NCI-H187 (cell line): ENCODE measurements around the gene GNA12.
"Not testable (repeated sequence)": the region's sequence is repeated elsewhere in the genome, so short reads cannot be mapped to it uniquely, and the experiment has no call there.

Experiments
- DNase-seq, 2 experiments: peaks; one replicate each; lab custom pipeline; 2025; lab: John Stamatoyannopoulos, UW

Gene GNA12

DNA sequence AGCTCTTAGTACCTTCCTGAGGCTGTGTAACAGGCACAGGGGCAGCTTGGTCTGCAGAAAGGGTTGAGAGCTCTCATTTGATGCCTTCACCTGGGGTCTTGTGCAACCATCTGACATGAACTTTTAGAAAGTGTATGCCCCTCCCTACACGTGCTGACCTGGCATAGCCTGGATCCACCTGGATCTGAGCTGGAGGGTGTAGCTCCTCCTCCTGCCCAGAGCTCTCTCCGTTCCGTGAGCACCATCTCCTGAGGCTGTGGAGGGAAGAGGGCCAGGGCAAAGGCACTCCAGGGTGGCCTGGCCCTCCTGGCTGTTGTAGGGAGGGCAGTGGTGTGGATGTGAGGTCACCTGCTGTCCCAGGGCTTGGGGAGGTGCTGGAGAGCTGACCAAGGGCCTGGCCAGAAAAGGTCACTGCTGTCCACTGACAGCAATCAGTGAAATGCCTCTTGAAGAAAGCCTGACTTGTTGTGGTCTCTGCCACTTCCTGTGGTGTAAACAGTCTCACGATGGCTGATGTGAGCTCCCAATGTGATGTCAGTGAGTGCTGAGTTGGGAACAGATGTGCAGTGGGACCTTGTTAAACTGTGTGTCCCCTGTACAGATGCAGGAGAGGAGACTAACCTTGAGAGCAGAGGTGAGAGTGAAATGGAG, 133.1 kb downstream of the GNA12 start:
- no peak for DNase-seq

DNA sequence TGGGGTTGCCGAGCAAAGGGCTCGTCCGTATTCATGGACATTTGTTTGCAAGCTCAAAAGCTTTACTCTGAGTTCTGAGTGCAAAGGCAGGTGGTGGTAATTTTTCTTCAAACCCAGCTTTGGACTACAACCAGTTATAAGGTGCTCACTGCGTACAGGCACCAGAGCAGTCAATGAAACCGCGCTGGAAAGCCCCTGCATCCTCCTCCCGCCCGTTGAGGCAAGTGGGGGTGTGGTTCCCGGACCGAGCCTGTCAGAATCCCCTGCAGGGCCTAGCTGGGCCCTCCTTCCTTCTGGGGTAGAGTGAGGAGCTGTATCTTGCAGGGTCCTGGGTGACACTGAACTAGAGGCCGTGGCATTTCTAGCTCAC, 133.8 kb downstream of the GNA12 start:
- no peak for DNase-seq

DNA sequence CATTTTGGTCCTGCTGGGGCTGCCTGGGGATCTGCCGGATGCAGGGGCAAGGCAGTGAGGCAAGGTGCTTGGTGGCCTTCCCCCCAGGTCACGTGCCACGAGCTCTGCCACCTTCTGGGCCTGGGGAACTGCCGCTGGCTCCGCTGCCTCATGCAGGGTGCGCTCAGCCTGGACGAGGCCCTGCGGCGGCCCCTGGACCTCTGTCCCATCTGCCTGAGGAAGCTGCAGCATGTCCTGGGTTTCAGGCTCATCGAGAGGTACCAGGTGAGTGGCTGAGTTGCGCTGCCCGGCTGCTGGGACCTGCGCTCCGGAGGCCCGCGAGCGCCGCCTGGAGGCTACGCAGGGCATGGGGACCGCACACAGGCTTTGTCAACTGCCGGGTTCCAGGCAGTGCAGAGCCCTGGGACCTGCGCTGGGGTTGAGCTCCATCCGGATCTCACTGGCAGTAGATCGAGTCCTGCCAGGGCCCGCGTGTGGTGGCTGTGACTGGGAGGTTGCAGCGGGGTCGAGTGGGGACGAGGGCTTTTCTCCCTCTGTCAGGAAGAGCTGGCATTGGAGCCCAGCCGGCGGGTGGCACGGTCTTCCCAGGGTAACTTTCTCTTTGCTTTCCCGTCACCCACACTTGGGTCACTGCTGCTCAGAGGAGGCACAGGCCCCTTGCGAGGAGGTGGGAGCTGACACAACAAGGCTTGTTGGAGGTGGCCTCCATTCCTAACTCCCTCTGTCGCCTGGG, 134.4 kb downstream of the GNA12 start:
- peak; percentile 52 to 53 for DNase-seq

DNA sequence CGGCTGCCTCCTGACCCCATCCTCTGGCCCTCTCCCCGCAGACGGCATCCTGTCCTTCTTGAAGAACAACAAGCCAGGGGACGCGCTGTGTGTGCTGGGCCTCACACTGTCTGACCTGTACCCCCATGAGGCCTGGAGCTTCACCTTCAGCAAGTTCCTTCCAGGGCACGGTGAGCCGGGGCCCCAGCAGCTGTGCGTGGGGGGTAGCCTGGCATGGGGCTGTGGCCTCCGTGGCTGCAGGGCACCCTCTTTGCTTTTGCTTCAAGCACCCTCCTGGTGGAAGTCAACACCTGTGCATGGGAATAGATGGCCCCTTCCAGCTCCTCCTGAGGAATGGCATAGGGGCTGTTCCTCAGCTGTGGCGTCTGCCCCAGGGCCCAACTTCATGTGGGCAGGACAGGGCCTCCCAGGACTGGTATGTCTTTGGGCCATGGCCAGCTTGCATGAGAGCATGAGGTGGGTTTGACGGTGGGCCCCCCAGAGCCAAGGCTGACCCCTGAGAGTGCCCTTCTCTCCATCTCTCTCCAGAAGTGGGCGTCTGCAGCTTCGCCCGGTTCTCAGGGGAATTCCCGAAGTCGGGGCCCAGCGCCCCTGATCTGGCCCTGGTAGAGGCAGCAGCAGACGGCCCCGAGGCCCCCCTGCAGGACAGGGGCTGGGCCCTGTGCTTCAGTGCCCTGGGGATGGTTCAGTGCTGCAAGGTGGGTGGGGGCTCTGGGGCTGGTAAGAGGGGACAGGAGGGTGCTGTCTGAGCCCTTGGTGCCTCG, 135.4 kb downstream of the GNA12 start:
- no peak for DNase-seq

DNA sequence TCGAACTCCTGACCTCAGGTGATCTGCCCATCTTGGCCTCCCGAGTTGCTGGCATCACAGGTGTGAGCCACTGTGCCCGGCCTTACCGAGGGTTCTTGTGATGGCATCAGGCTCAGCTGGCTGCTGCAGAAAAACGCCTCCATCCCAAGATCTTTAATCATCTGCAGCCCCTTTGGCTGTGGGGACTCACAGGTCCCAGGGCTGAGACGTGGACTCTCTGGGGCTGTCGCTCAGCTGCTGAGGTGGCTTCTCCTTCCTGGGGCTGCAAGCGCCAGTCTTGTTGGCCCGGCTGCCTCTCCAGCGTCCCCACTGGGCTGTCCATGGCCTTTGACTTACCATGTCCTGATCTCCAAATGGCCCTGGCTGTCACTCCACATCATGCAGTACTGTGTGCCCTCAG, 136.1 kb downstream of the GNA12 start:
- no peak for DNase-seq

DNA sequence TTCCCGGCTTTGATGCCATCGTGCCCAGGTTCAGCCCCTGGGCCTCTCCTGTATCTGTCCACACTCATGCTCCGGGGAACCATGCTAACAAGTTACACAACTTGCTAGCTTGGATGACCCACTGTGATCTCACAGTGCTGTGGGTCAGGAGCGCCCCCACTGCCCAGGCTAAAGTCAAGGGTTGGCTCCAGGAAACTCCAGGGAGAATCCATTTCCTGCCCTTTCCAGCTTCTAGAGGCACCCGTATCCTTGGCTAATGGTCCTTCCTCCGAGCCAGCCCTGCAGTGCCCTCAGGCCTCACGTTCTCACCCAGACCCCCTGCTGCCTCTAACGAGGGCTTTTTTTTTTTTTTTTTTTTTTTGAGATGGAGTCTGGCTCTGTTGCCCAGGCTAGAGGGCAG, 136.6 kb downstream of the GNA12 start:
- no peak for DNase-seq

DNA sequence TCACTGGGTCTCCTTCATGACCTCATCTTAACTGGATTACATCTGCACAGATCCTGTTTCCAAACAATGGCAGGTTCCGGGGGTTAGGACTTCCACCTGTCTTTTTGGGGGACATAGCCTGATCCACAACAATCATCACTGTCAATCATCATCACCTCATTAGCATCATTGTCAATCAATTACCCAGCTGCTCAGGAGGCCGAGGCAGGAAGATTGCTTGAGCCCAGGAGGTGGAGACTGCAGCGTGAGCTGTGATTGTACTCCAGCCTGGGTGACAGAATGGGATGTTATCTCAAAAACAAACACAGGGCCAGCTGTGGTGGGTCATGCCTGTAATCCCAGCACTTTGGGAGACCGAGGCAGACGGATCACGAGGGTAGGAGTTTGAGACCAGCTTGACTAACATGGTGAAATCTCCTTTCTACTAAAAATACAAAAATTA, 137.4 kb downstream of the GNA12 start:
- no peak for DNase-seq

DNA sequence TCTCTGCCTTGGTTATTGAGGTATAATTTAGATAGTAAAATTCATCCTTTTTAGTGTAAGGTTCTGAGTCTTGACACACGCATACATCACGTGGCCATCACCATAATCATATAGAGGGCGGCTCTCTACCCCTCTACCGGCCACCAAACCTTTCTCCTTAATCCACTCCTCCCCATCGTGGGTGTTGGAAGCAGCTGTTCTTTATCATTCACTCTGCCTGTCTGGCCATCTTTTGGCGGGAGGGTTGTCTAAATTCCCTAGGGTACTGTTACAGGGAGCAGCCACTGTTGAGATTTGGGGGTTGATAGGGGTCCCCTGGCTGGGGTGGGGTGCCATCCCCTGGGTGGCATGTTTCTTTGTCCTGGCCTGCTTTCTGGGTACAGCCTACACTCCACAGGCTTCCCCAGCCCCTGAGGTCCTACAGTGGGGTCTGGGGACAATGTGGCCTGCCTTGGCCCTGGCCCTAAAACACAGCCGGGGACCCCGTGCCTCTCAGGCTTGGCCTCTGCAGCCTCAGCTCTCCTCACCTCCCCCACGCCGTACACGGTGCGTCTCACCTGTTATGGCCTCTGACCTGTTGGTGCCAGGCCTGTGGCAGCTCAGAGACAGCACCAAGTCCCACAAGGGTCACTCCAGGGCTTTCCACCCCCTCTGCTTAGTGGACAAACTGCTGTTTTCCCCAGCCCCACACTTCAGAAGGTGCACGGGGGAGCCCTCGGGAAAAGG, 138.6 kb downstream of the GNA12 start:
- no peak for DNase-seq

DNA sequence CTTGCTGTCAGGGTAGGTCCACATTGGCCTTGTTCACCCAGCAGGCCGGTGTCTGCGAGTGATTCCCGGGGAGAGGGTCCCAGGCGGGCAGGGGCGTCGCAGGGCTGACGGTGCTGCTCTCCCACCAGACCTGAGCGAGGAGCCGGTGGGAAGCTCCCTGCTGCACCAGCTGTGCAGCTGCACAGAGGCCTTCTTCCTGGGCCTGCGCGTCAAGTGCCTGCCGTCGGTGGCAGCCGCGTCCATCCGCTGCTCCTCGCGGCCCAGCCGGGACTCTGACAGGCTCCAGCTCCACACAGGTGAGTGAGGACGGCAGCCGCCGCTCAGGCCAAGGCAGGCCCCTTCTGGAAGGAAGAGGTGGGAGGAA, 141.5 kb downstream of the GNA12 start:
- DNase-seq = no peak

DNA sequence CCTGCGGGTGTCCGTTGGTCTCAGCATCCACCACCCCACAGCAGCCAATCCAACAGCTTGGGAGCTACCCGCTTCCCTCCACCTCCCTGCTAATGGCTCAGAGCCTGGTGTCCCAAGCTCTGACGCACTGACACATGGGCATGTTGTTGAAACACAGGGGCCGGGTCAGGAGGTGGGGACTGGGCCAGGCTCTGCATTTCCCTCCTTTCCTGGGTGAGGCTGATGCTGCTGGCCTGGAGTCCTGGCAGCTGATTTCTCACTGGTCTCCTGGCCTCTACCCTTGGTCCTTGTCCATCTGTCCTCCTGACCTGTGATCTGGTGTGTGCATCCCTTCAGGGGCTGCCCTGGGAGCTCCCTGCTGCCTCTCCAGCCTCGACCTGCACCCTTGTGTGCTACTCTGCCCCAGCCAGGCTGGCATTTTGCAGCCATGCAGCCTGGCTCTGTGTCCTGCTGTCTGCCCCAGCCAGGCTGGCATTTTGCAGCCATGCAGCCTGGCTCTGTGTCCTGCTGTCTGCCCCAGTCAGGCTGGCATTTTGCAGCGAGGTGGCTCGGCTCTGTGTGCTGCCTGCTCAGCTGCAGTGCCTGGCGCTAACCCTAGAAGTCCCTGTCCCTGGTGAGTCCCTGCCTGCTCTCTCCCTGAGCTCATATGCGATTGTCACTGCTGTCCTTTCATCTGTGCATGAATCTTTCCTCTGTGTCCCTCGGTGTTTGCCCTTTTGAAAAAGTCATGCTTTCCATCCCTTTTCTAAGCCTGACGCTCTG, 142.1 kb downstream of the GNA12 start:
- DNase-seq = no peak

DNA sequence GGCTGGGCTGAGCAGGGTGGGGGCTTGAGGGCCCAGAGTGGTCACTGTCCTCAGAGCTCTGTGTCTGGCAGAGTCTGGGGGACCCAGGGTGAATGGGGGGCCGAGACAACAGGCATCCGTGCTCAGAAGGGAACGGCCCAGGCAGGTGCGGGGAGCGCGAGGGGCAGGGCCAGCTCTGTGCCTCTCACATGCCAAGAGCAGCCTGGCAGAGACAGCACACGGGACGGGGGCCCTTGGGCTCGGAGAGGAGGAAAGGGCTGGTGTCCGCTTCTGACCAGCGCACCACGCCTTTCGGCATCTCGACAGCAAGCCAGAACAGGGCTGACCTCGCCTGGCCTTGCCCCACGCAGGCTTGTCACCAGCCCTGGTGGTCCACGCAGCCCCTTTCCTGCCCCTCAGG, 142.7 kb downstream of the GNA12 start:
- DNase-seq = no peak

DNA sequence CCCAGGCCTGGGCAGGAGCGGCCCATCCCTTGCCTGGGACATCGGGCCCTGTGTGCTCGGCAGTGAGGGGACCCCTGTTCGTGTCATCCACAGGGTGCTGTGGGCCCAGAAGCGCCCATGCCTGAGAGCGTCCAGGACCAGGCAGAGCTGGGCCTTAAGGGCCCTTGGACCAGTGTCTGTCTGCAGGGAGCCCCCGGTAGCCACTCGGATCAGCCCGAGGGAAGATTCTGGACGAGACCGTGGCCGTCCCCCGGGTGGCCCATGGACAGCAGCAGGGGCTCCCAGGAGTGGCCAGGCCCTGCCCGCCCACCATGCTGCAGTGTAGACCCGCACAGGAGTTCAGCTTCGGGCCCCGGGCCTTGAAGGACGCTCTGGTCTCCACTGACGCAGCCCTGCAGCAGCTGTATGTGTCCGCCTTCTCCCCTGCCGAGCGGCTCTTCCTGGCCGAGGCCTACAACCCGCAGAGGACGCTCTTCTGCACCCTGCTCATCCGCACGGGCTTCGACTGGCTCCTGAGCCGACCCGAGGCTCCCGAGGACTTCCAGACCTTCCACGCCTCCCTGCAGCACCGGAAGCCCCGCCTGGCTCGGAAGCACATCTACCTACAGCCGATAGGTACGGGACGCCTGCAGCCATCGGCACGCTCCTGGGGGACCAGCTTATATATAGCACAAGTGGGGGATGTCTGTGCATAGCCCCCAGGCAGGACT, 143.8 kb downstream of the GNA12 start:
- no peak for DNase-seq

DNA sequence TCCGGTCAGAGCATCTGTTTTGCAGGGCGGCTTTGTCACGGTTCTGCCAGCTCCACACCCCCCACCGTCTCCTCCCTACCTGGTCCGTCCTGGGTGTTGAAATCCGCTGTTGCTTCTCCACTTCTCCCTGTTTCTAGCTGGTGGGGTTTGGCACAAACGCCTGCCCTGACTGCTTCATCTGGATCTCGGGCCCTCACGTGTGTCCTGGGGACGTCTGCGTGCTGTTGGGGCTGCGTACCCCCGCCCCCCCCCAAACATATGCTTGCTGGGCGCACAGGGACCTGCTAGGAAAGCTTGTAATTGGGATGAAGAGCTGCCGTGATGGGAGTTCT, 144.9 kb downstream of the GNA12 start:
- DNase-seq = no peak

DNA sequence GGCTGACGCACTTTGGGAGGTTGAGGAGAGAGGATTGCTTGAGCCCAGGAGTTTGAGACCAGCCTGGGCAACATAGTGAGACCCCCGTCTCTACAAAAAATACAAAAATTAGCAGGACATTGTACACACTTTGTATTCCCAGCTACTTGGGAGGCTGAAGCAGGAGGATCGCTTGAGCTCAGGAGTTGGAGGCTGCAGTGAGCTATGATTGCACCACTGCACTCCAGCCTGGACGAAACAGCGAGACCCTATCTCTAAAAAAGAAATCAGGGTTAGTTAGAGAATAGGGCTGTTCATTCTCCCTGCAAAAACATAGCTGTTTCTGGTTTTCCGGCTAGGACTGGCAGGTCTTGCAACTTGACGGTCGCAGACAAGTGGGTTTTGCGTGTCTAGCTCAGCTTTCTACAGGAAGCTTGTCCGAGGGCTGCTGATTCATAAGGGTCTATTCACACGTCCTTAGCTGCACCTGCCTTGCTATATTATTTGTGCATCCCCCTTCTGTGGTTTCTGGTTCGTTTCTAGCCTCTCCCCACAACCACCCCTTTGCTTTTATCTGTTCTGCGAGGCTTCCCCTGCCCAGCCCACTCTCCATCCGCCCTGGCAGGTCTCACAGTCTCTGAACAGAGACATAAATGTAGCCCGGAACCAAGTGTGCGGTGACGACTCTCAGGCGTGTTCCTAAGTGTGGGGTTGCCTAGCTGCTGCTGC, 145.4 kb downstream of the GNA12 start:
- DNase-seq = peak; percentile 21 to 70

DNA sequence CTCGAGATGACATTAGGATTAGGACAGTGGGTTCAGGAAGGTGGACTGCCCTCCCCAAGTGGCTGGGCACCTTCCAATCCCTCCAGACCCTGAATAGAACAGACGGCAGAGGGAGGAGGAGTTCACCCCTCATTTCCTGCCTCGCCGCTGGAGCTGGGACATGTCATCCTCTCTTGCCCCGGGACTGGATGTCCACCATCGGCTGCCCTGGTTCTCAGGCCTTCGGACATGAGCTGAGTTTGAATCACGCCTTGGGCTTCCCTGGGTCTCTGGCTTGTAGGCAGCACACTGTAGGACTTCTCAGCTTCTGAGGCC, 150.0 kb downstream of the GNA12 start:
- not testable (repeated sequence) for DNase-seq

DNA sequence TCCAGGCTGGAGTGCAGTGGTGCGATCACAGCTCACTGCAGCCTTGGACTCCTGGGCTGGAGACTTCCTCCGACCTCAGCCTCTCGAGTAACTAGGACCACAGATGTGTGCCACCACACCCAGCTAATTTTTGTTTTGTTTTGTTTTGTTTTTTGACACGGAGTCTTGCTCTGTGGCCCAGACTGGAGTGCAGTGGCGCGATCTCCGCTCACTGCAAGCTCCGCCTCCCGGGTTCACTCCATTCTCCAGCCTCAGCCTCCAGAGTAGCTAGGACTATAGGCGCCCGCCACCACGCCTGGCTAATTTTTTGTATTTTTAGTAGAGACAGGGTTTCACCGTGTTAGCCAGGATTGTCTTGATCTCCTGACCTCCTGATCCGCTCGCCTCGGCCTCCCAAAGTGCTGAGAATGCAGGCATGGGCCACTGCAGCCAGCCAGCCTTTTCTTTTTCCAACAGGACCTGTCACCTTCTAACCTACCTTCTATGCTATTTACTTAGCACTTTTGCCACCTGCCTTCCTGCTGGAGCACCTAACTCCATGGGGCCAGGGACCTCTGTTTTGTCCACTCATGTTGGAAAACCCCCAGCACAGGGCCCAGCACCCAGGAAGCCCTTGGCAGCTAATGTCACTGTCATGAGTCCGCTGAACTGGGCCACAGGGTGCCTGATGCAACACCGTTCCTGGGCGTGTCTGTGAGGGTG, 150.5 kb downstream of the GNA12 start:
- not testable (repeated sequence) for DNase-seq

DNA sequence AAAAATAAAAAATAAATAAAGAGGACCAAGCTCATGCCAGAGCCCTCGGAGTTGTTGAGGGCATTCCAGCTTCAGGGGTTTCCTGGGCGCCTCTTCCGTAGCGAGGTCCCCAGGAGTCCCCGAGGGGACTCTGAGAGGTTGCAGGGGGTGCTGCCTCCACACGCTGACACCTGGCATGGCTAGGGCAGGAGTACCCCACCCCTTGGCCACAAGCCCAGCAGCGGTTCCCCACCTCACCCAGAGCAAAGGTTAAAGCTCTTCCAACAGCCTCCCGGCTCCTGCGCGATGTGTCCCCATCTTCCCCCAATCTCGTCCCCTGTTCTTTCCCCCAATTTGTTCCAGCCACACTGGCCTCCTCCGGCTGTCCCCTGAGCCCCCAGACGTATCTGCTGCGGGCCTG, 151.6 kb downstream of the GNA12 start:
- no peak for DNase-seq

DNA sequence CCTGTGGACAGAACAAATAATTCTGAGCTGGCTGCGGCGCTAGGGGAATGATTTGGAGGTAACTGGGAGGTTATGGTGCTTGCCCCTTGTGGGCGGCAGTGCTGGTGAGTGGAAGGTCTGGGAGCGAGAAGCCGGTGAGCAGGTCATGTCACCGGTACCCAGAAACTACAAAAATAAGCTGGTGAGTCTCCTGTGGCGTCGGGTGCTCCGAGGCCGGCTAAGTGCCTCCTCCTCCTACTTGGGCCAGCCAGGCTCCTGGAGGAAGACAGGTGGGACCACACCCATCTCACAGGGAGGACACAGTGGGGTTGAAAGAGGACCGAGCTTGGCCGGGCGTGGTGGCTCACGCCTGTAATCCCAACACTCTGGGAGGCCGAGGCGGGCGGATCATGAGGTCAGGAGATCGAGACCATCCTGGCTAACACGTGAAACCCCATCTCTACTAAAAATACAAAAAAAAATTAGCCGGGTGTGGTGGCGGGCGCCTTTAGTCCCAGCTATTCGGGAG, 152.1 kb downstream of the GNA12 start:
- not testable (repeated sequence) for DNase-seq

DNA sequence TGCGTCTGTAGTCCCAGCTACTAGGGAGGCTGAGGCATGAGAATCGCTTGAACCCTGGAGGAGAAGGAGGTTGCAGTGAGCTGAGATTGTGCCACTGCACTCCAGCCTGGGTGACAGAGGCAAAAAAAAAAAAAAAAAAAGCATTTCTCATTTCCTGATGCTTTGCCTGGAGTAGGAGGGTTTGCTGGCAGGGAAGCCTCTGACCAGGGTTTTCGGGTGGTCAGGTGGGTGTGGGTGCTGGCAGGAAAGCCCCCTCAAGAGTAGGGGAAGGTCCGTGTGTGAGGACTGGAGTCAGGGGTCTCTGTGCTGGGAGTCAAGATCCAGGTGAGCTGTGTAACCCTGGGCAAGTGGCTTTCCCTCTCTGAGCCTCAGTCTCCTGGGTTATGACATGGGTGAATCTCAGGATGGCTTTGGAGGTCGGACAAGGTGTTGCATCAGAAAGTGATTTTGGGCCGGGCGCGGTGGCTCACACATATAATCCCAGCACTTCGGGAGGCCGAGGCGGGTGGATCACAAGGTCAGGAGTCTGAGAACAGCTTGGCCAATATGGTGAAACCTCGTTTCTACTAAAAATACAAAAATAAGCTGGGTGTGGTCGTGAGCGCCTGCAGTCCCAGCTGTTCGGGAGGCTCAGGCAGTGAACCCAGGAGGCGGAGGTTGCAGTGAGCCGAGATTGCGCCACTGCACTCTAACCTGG, 152.9 kb downstream of the GNA12 start:
- DNase-seq = no peak
